ENCODE results near the gene INPP5A. TPM values are rescaled to one million over a fixed set of nuclear protein-coding genes. Genes with fewer than 3 reads are reported as not detected.

Gene INPP5A
- total and polyA plus RNA-seq, 7 donors = 15.1 to 48.8 (median 40.9) TPM

- 87 to 93% (median 90%) methylated on average over 14 of the region's 14 CpGs for WGBS, 3 donors
- Histone ChIP-seq H3K27ac (no peak overlapping the region), H3K27me3 (ENCODE audit: insufficient read depth in 3 of 3, low read length in 2 of 3) (peaks cover 0 to 20% (median 0%) of the 10 kb centered on the region in 3 donors), H3K4me3 (no peak overlapping the region), H3K4me1 (peaks cover 19% of the 10 kb centered on the region), H3K9me3 (no peaks in the 10 kb centered on the region), H3K36me3 (ENCODE audit: insufficient read depth in 1 of 2, low read depth in 1 of 2) (no peaks in the 10 kb centered on the region)
- intact Hi-C loops (cut with DNase I) = no loop called here
- TF ChIP-seq CTCF (IDR thresholded peaks at IDR 0.05) = no peak
- no peak for DNase-seq
- no peak for ATAC-seq
Measured at GRCh38 chr10:132532749-132533560, 4.6 kb upstream of the INPP5A start.

GRCh38 chr10:132533571-132534260 is 3.9 kb upstream of the INPP5A start:
- WGBS, 3 donors = 86 to 92% (median 90%) methylated on average over 12 of the region's 12 CpGs
- no peaks in the 10 kb centered on the region for H3K36me3 ChIP-seq (ENCODE audit: insufficient read depth in 1 of 2, low read depth in 1 of 2)
- no peak for TF ChIP-seq CTCF (IDR thresholded peaks at IDR 0.05)

GRCh38 chr10:132534391-132535064 is 3.1 kb upstream of the INPP5A start:
- Histone ChIP-seq H3K9me3 (no peaks in the 10 kb centered on the region), H3K4me3 (no peak overlapping the region), H3K27me3 (ENCODE audit: insufficient read depth in 3 of 3, low read length in 2 of 3) (peaks cover 0 to 12% (median 0%) of the 10 kb centered on the region in 3 donors), H3K4me1 (peaks cover 25% of the 10 kb centered on the region), H3K27ac (no peak overlapping the region), H3K36me3 (ENCODE audit: insufficient read depth in 1 of 2, low read depth in 1 of 2) (no peaks in the 10 kb centered on the region)
- intact Hi-C loops (cut with DNase I) = loop anchor here in 1 of 2 donors (2.0 to 5.0 kb wide), 2 partner anchors 18 to 98 kb away; no protein-coding TSS in a partner anchor
- TF ChIP-seq CTCF (IDR thresholded peaks at IDR 0.05) = no peak
- ATAC-seq (no peak), DNase-seq (peak in 1 of 2 donors; percentile 38)
- 77 to 82% (median 81%) methylated on average over 8 of the region's 8 CpGs for WGBS, 3 donors

More at GRCh38 chr10:132533571-132534260, 3.9 kb upstream of the INPP5A start:
- ATAC-seq (no peak), DNase-seq (peak; percentile 8 to 45)
- no peak overlapping the region for H3K4me3 ChIP-seq
- intact Hi-C loops (cut with DNase I) = loop anchor here in 1 of 2 donors (2.0 kb wide), 1 partner anchor 17 kb away; no protein-coding TSS in a partner anchor
- H3K27ac ChIP-seq = no peak overlapping the region
- peaks cover 0 to 20% (median 0%) of the 10 kb centered on the region in 3 donors for H3K27me3 ChIP-seq (ENCODE audit: insufficient read depth in 3 of 3, low read length in 2 of 3)
- no peaks in the 10 kb centered on the region for H3K9me3 ChIP-seq
- peaks cover 19% of the 10 kb centered on the region for H3K4me1 ChIP-seq

GRCh38 chr10:132535065-132535651 is 2.4 kb upstream of the INPP5A start:
- Histone ChIP-seq H3K4me3 (no peak overlapping the region), H3K36me3 (ENCODE audit: insufficient read depth in 1 of 2, low read depth in 1 of 2) (no peaks in the 10 kb centered on the region), H3K9me3 (no peaks in the 10 kb centered on the region), H3K27ac (no peak overlapping the region), H3K4me1 (peaks cover 32% of the 10 kb centered on the region), H3K27me3 (ENCODE audit: insufficient read depth in 3 of 3, low read length in 2 of 3) (peaks cover 0 to 8% (median 0%) of the 10 kb centered on the region in 3 donors)
- TF ChIP-seq CTCF (IDR thresholded peaks at IDR 0.05) = no peak
- intact Hi-C loops (cut with DNase I) = loop anchor here in 1 of 2 donors (2.0 to 5.0 kb wide), 2 partner anchors 18 to 97 kb away; no protein-coding TSS in a partner anchor
- peak; percentile 12 to 57 for DNase-seq
- 86 to 89% (median 87%) methylated on average over 18 of the region's 18 CpGs for WGBS, 3 donors
- no peak for ATAC-seq
